Endothelial cell of umbilical vein (primary cell): ENCODE measurements around the gene FAM227B. TPM values are rescaled to one million over a fixed set of nuclear protein-coding genes. Genes with fewer than 3 reads are reported as not detected.

Source experiments
- BruUV-seq: library from RNA; stranded (reverse); fragments of 400-500 nt; replicated peaks from 2 replicates; lab custom pipeline; 2021; lab: Mats Ljungman, UMichigan
- CTCF ChIA-PET: fragments of 300-600, 350-600 bp; sonication (Branson Sonifier 250); formaldehyde crosslinking; loops from one replicate; lab custom pipeline; 2021; ENCODE audit warnings: antibody characterized with exemption, inconsistent platforms; lab: Charles Lee
- POLR2A ChIA-PET: fragments of 300-600, 350-600 bp; sonication (Branson Sonifier 250); formaldehyde crosslinking; loops from one replicate; lab custom pipeline; 2021; ENCODE audit warnings: antibody characterized with exemption, inconsistent platforms; lab: Charles Lee
- DNase-seq: peaks from one replicate; pipeline ENCODE4 v3.0.0-alpha.2; 2011; ENCODE audit warnings: low read depth, low spot score
- FAIRE-seq: peaks from 2 replicates; lab custom pipeline; 2011; peaks lifted over from hg19 to GRCh38; lab: Jason Lieb, UNC
- H2AFZ ChIP-seq: 2 replicates; pipeline ENCODE4 v1.6.0; 2012; ENCODE audit warnings: low read depth, low read length, control low read depth, inconsistent platforms
- H3K27ac ChIP-seq: 2 replicates; pipeline ENCODE4 v1.5.1; 2011; ENCODE audit warnings: low read depth, mild to moderate bottlenecking, control low read depth, low read length, moderate library complexity; ENCODE audit not compliant: insufficient read depth
- H3K27me3 ChIP-seq, 2 experiments: 2 replicates each; pipeline versions ENCODE4 v1.6.0 to v1.6.1; 2011; ENCODE audit warnings: low read length in 2 of 2, mixed read lengths in 1 of 2; ENCODE audit not compliant: control insufficient read depth in 2 of 2, insufficient read depth in 2 of 2
- H3K36me3 ChIP-seq, 2 experiments: 2 replicates in 1 of 2; 3 replicates in 1 of 2; pipeline ENCODE4 v1.5.1; 2011; ENCODE audit warnings: low read length in 2 of 2, mild to moderate bottlenecking in 1 of 2, moderate library complexity in 1 of 2; ENCODE audit not compliant: control insufficient read depth in 2 of 2, insufficient read depth in 2 of 2; ENCODE audit errors: extremely low read depth in 1 of 2
- H3K4me1 ChIP-seq: 3 replicates; pipeline ENCODE4 v1.5.1; 2011; ENCODE audit warnings: mild to moderate bottlenecking, low read length; ENCODE audit not compliant: control insufficient read depth, insufficient read depth; ENCODE audit errors: extremely low read depth
- H3K4me2 ChIP-seq: 2 replicates; pipeline ENCODE4 v1.6.1; 2011; ENCODE audit warnings: low read length, control low read depth, mixed read lengths; ENCODE audit not compliant: insufficient read depth
- H3K4me3 ChIP-seq, 3 experiments: fragments of 200-600 bp in 1 of 3; sonication (generic), shearing (Covaris generic) in 1 of 3; replicated peaks in 1 of 3; 2 replicates each; pipeline ENCODE4 v1.5.1; 2011 to 2016; ENCODE audit warnings: control low read depth in 3 of 3, low read length in 3 of 3, mild to moderate bottlenecking in 2 of 3, inconsistent platforms in 1 of 3, low read depth in 1 of 3, moderate library complexity in 1 of 3; ENCODE audit not compliant: insufficient read depth in 1 of 3
- H3K79me2 ChIP-seq: 2 replicates; pipeline ENCODE4 v1.6.0; 2012; ENCODE audit warnings: low read length, inconsistent platforms; ENCODE audit not compliant: control insufficient read depth, insufficient read depth
- H3K9ac ChIP-seq: replicated peaks from 2 replicates; pipeline ENCODE3; 2011; ENCODE audit warnings: low read length, control low read depth; ENCODE audit not compliant: insufficient read depth; ENCODE audit errors: extremely low read depth
- H3K9me1 ChIP-seq: replicated peaks from 3 replicates; pipeline ENCODE4 v1.6.0; 2011; ENCODE audit warnings: mild to moderate bottlenecking, low read length; ENCODE audit not compliant: control insufficient read depth, insufficient read depth; ENCODE audit errors: extremely low read depth
- H3K9me3 ChIP-seq: replicated peaks from 2 replicates; pipeline ENCODE4 v1.5.1; 2012; ENCODE audit warnings: low read length, inconsistent platforms; ENCODE audit not compliant: control insufficient read depth, insufficient read depth
- H4K20me1 ChIP-seq: replicated peaks from 2 replicates; pipeline ENCODE3; 2011; ENCODE audit warnings: mild to moderate bottlenecking, low read length; ENCODE audit not compliant: control insufficient read depth, insufficient read depth; ENCODE audit errors: extremely low read depth
- EZH2 ChIP-seq: IDR thresholded peaks from 2 replicates; pipeline ENCODE4 v1.6.1; 2012; ENCODE audit warnings: borderline replicate concordance, low read depth, mild to moderate bottlenecking, moderate library complexity, low read length, inconsistent platforms; ENCODE audit not compliant: severe bottlenecking
- FOS ChIP-seq: IDR thresholded peaks from 2 replicates; pipeline ENCODE4 v1.6.1; 2011; ENCODE audit warnings: mild to moderate bottlenecking, low read length, moderate library complexity, borderline replicate concordance; ENCODE audit not compliant: insufficient read depth
- GATA2 ChIP-seq: IDR thresholded peaks from 2 replicates; pipeline ENCODE4 v1.7.0; 2011; ENCODE audit warnings: low read depth, mild to moderate bottlenecking, moderate library complexity, mixed read lengths, low read length; ENCODE audit not compliant: insufficient read length, insufficient read depth
- JUN ChIP-seq: IDR thresholded peaks from 2 replicates; pipeline ENCODE4 v1.6.1; 2011; ENCODE audit warnings: borderline replicate concordance, low read depth; ENCODE audit not compliant: insufficient read length, insufficient read depth
- MYC ChIP-seq: IDR thresholded peaks from one replicate; pipeline ENCODE4 v1.6.1; 2011; ENCODE audit warnings: mild to moderate bottlenecking, low read depth, low read length
- POLR2A ChIP-seq: IDR thresholded peaks from 2 replicates; pipeline ENCODE4 v1.6.1; 2012; ENCODE audit warnings: low read depth, mild to moderate bottlenecking, control low read depth, low read length
- POLR2AphosphoS5 ChIP-seq: IDR thresholded peaks from 2 replicates; pipeline ENCODE4 v1.6.1; 2012; ENCODE audit warnings: low read depth, mild to moderate bottlenecking, control low read depth, low read length, moderate library complexity; ENCODE audit not compliant: insufficient read depth
- dilution Hi-C: fragments of 300-500 bp; cut with MboI; formaldehyde crosslinking; loops from one replicate; pipeline ENCODE4 v1.15.0; 2019; ENCODE audit warnings: low sequenced_read_pairs; ENCODE audit not compliant: extremely low pct_ligation_motif_present
- intact Hi-C: fragments of 100-400 bp; cut with micrococcal nuclease; formaldehyde crosslinking; loops from one replicate; pipeline ENCODE4 v1.10.0; 2022
- polyA plus RNA-seq, 4 experiments: library from polyadenylated mRNA; depleted of rRNA in 3 of 4; stranded (reverse) in 3 of 4; unstranded in 1 of 4; fragments of >200 nt; gene quantifications; 2 replicates each; pipeline versions ENCODE4 v1.2.1 to v1.2.3, GENCODE V29; 2011 to 2012; ENCODE audit warnings: missing spikeins in 1 of 4
- total RNA-seq: library from RNA; stranded (reverse); gene quantifications from 2 replicates; pipeline ENCODE4 v1.2.3, GENCODE V29; 2021
- TF ChIP-seq, protein P1 (sequence below): IDR thresholded peaks from 2 replicates; pipeline ENCODE4 v1.6.1; 2011; ENCODE audit not compliant: insufficient read depth, insufficient read length
- TF ChIP-seq, protein P2 (sequence below), 2 donors: IDR thresholded peaks; 1 replicate in 1 of 2; 2 replicates in 1 of 2; pipeline ENCODE4 v1.5.1; 2011; ENCODE audit warnings: low read length in 2 of 2, mild to moderate bottlenecking in 2 of 2, moderate library complexity in 2 of 2, control low read depth in 1 of 2, inconsistent platforms in 1 of 2, low read depth in 1 of 2; ENCODE audit not compliant: insufficient read depth in 1 of 2; ENCODE audit errors: extremely low read depth in 1 of 2

FAM227B gene
- total and polyA plus RNA-seq, 2 donors (not counting 3 experiments of a cell fraction or from before 2014, with no cell fraction given) = 1.5 to 1.8 TPM

DNA sequence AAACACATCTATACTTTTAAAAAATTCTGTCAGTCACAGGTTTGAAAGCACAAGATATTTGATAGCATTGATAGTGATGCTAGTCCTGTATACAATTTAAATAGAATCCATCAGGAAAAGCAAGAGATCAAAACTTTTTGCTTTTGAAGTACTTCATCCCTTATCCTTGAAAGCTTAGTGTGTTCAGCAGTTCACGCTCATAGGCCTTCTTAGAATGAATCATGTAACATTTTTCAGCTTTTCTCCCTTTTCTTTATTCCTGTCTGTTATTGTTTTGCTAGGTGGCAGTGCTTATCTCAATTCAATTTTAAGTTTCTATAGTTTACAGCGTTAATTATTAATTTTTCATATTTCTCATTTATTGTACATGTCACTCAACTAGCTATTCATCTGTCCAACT is 128.5 kb downstream of the FAM227B start:
- H2AFZ ChIP-seq = no peak overlapping the region
- TF ChIP-seq EZH2 (no peak), POLR2A (no peak), JUN (no peak)
- TF ChIP-seq, protein P1, sequence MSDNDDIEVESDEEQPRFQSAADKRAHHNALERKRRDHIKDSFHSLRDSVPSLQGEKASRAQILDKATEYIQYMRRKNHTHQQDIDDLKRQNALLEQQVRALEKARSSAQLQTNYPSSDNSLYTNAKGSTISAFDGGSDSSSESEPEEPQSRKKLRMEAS = no peak
- no peaks in the 10 kb centered on the region for H3K27me3 ChIP-seq
- no peaks in the 10 kb centered on the region for H4K20me1 ChIP-seq
- FAIRE-seq (no peak), DNase-seq (no peak)
- no peaks in the 10 kb centered on the region for H3K79me2 ChIP-seq
- no peak overlapping the region for H3K4me2 ChIP-seq
- no TSS peak for BruUV-seq
- ChIA-PET CTCF (no interaction called here), POLR2A (no interaction called here)
- H3K9me1 ChIP-seq = no peaks in the 10 kb centered on the region
- no peak overlapping the region for H3K9ac ChIP-seq
- no peaks in the 10 kb centered on the region for H3K4me1 ChIP-seq
- no peaks in the 10 kb centered on the region for H3K9me3 ChIP-seq
- no peak overlapping the region for H3K27ac ChIP-seq
- no peak overlapping the region for H3K4me3 ChIP-seq
- dilution Hi-C loops = no loop called here
- H3K36me3 ChIP-seq = no peaks in the 10 kb centered on the region
- intact Hi-C loops = no loop called here

DNA sequence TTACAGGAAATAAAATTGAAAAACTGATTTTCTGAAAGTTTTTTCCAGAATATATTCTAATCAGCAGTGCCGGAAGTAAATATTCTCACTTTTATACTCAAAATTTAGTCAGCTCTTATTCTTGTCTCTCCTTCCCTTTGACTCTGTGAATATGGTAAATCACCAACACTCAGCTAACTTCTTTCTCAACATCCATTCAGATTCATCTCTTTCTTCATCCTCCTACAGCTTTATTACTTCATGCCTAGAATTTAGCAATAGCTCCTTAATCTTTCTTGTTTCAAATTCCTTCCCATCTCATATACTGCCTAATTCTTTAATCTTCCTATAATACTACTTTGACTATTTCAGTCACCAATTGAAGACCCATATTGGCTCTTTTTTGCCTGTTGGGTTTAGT is 129.7 kb downstream of the FAM227B start:
- no peak for FAIRE-seq
- H3K9me1 ChIP-seq = no peaks in the 10 kb centered on the region
- intact Hi-C loops = no loop called here

More for the DNA sequence above, 129.7 kb downstream of the FAM227B start:
- no peaks in the 10 kb centered on the region for H3K4me1 ChIP-seq
- H3K9me3 ChIP-seq = no peaks in the 10 kb centered on the region
- H3K4me2 ChIP-seq = no peak overlapping the region
- no peaks in the 10 kb centered on the region for H4K20me1 ChIP-seq
- H3K27me3 ChIP-seq = no peaks in the 10 kb centered on the region
- dilution Hi-C loops = no loop called here
- BruUV-seq = no TSS peak
- ChIA-PET CTCF (interaction anchor here (1.1 kb wide), 1 partner anchor 9 kb away, joined by 3 read pairs; no protein-coding TSS in a partner anchor), POLR2A (no interaction called here)
- H3K36me3 ChIP-seq = no peaks in the 10 kb centered on the region
- H3K9ac ChIP-seq = no peak overlapping the region
- TF ChIP-seq, protein P2, sequence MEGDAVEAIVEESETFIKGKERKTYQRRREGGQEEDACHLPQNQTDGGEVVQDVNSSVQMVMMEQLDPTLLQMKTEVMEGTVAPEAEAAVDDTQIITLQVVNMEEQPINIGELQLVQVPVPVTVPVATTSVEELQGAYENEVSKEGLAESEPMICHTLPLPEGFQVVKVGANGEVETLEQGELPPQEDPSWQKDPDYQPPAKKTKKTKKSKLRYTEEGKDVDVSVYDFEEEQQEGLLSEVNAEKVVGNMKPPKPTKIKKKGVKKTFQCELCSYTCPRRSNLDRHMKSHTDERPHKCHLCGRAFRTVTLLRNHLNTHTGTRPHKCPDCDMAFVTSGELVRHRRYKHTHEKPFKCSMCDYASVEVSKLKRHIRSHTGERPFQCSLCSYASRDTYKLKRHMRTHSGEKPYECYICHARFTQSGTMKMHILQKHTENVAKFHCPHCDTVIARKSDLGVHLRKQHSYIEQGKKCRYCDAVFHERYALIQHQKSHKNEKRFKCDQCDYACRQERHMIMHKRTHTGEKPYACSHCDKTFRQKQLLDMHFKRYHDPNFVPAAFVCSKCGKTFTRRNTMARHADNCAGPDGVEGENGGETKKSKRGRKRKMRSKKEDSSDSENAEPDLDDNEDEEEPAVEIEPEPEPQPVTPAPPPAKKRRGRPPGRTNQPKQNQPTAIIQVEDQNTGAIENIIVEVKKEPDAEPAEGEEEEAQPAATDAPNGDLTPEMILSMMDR (IDR thresholded peaks at IDR 0.05; ENCODE audit: extremely low read depth in 1 of 2, insufficient read depth in 1 of 2, low read depth in 1 of 2, low read length in 2 of 2) = no peak
- TF ChIP-seq, protein P1 = no peak
- TF ChIP-seq GATA2 (no peak), JUN (no peak), EZH2 (no peak), FOS (no peak), POLR2AphosphoS5 (no peak), POLR2A (no peak), MYC (no peak)
- no peaks in the 10 kb centered on the region for H3K79me2 ChIP-seq
- DNase-seq = no peak
- no peak overlapping the region for H3K27ac ChIP-seq
- H2AFZ ChIP-seq = no peak overlapping the region
- H3K4me3 ChIP-seq = no peak overlapping the region
